ENCODE measurements around the gene HCRTR1. TPM values are rescaled to one million over a fixed set of nuclear protein-coding genes. Genes with fewer than 3 reads are reported as not detected.

The HCRTR1 gene
- total and polyA plus RNA-seq, 10 of the 15 experiments (the other 5 are each of a cell fraction or from before 2014, with no cell fraction given): not detected

GRCh38 chr1:31585736-31586365 is 31.6 kb upstream of the HCRTR1 start:
- Histone ChIP-seq H3K36me3 (ENCODE audit: control insufficient read depth in 2 of 2, insufficient read depth in 2 of 2, low read length in 1 of 2) (no peaks in the 10 kb centered on the region), H3K9ac (ENCODE audit: control insufficient read depth, insufficient read depth, low read length) (no peak overlapping the region), H3K9me3 (replicated peaks; ENCODE audit: control insufficient read depth, insufficient read depth, low read length) (no peaks in the 10 kb centered on the region), H3K27me3 (replicated peaks in 1 of 2; ENCODE audit: control insufficient read depth in 2 of 2, insufficient read depth in 2 of 2, low read length in 1 of 2) (no peaks in the 10 kb centered on the region; a peak in 1 of 4 replicates), H3K4me2 (ENCODE audit: control insufficient read depth, insufficient read depth) (no peak overlapping the region), H4K20me1 (ENCODE audit: control insufficient read depth, insufficient read depth) (no peaks in the 10 kb centered on the region), H3K4me3 (no peak overlapping the region), H2AFZ (ENCODE audit: control insufficient read depth, low read depth, low read length) (no peak overlapping the region), H3K4me1 (ENCODE audit: control insufficient read depth, insufficient read depth, low read length) (no peaks in the 10 kb centered on the region), H3K27ac (ENCODE audit: control insufficient read depth, insufficient read depth) (no peak overlapping the region), H3K79me2 (ENCODE audit: control insufficient read depth, insufficient read depth, low read length) (no peaks in the 10 kb centered on the region)
- intact Hi-C loops (cut with micrococcal nuclease; ENCODE audit: unreplicated experiment) (no loop called here), in situ Hi-C loops (cut with MboI) (no loop called here)
- TF ChIP-seq EP300 (IDR thresholded peaks at IDR 0.05; ENCODE audit: borderline replicate concordance in 1 of 2, control insufficient read depth in 1 of 2, low read depth in 2 of 2, low read length in 2 of 2): no peak
- TF ChIP-seq MTA2 (IDR thresholded peaks at IDR 0.05; ENCODE audit: low read depth): no peak
- TF ChIP-seq DPF2 (IDR thresholded peaks at IDR 0.05): no peak
- TF ChIP-seq NR2C2 (IDR thresholded peaks at IDR 0.05; ENCODE audit: borderline replicate concordance, control insufficient read depth, insufficient read length, low read depth): no peak
- TF ChIP-seq, protein P1, sequence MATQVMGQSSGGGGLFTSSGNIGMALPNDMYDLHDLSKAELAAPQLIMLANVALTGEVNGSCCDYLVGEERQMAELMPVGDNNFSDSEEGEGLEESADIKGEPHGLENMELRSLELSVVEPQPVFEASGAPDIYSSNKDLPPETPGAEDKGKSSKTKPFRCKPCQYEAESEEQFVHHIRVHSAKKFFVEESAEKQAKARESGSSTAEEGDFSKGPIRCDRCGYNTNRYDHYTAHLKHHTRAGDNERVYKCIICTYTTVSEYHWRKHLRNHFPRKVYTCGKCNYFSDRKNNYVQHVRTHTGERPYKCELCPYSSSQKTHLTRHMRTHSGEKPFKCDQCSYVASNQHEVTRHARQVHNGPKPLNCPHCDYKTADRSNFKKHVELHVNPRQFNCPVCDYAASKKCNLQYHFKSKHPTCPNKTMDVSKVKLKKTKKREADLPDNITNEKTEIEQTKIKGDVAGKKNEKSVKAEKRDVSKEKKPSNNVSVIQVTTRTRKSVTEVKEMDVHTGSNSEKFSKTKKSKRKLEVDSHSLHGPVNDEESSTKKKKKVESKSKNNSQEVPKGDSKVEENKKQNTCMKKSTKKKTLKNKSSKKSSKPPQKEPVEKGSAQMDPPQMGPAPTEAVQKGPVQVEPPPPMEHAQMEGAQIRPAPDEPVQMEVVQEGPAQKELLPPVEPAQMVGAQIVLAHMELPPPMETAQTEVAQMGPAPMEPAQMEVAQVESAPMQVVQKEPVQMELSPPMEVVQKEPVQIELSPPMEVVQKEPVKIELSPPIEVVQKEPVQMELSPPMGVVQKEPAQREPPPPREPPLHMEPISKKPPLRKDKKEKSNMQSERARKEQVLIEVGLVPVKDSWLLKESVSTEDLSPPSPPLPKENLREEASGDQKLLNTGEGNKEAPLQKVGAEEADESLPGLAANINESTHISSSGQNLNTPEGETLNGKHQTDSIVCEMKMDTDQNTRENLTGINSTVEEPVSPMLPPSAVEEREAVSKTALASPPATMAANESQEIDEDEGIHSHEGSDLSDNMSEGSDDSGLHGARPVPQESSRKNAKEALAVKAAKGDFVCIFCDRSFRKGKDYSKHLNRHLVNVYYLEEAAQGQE (IDR thresholded peaks at IDR 0.05; ENCODE audit: low read depth, low read length): no peak
- no peak for TF ChIP-seq RELA (IDR thresholded peaks at IDR 0.05; ENCODE audit: borderline replicate concordance, partially characterized antibody)
- TF ChIP-seq PAX8 (IDR thresholded peaks at IDR 0.05): no peak
- TF ChIP-seq IKZF2 (IDR thresholded peaks at IDR 0.05): no peak
- TF ChIP-seq SMAD1 (IDR thresholded peaks at IDR 0.05; ENCODE audit: low read depth, partially characterized antibody): no peak
- TF ChIP-seq POLR2AphosphoS2 (IDR thresholded peaks at IDR 0.05; ENCODE audit: low read depth, low read length): no peak
- no peak for TF ChIP-seq IRF4 (IDR thresholded peaks at IDR 0.05; ENCODE audit: low read depth, low read length)
- TF ChIP-seq, protein P2, sequence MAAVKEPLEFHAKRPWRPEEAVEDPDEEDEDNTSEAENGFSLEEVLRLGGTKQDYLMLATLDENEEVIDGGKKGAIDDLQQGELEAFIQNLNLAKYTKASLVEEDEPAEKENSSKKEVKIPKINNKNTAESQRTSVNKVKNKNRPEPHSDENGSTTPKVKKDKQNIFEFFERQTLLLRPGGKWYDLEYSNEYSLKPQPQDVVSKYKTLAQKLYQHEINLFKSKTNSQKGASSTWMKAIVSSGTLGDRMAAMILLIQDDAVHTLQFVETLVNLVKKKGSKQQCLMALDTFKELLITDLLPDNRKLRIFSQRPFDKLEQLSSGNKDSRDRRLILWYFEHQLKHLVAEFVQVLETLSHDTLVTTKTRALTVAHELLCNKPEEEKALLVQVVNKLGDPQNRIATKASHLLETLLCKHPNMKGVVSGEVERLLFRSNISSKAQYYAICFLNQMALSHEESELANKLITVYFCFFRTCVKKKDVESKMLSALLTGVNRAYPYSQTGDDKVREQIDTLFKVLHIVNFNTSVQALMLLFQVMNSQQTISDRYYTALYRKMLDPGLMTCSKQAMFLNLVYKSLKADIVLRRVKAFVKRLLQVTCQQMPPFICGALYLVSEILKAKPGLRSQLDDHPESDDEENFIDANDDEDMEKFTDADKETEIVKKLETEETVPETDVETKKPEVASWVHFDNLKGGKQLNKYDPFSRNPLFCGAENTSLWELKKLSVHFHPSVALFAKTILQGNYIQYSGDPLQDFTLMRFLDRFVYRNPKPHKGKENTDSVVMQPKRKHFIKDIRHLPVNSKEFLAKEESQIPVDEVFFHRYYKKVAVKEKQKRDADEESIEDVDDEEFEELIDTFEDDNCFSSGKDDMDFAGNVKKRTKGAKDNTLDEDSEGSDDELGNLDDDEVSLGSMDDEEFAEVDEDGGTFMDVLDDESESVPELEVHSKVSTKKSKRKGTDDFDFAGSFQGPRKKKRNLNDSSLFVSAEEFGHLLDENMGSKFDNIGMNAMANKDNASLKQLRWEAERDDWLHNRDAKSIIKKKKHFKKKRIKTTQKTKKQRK (IDR thresholded peaks at IDR 0.05; ENCODE audit: low read depth, low read length): no peak
- TF ChIP-seq, protein P3, sequence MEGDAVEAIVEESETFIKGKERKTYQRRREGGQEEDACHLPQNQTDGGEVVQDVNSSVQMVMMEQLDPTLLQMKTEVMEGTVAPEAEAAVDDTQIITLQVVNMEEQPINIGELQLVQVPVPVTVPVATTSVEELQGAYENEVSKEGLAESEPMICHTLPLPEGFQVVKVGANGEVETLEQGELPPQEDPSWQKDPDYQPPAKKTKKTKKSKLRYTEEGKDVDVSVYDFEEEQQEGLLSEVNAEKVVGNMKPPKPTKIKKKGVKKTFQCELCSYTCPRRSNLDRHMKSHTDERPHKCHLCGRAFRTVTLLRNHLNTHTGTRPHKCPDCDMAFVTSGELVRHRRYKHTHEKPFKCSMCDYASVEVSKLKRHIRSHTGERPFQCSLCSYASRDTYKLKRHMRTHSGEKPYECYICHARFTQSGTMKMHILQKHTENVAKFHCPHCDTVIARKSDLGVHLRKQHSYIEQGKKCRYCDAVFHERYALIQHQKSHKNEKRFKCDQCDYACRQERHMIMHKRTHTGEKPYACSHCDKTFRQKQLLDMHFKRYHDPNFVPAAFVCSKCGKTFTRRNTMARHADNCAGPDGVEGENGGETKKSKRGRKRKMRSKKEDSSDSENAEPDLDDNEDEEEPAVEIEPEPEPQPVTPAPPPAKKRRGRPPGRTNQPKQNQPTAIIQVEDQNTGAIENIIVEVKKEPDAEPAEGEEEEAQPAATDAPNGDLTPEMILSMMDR (IDR thresholded peaks at IDR 0.05 in 2 of 3, conservative IDR thresholded peaks at IDR 0.05 in 1 of 3; ENCODE audit: control insufficient read depth in 2 of 3, extremely low read depth in 1 of 3, insufficient read depth in 1 of 3, low read depth in 3 of 3, low read length in 3 of 3): no peak
- no peak for TF ChIP-seq YY1 (IDR thresholded peaks at IDR 0.05; ENCODE audit: low read depth, low read length)
- BruUV-seq (replicated peaks): no TSS peak
- no peak for FAIRE-seq
- POLR2A ChIA-PET: no interaction called here
- no peak for ATAC-seq
- CTCF ChIA-PET: interaction anchor here (1.0 to 3.5 kb wide), 2 partner anchors 21 to 23 kb away, joined by 3 to 12 read pairs; no protein-coding TSS in a partner anchor
- RAD21 ChIA-PET (ENCODE audit: unreplicated experiment): no interaction called here
- SMC1A ChIA-PET (ENCODE audit: uncharacterized antibody, unreplicated experiment): interaction anchor here (1.1 kb wide), 1 partner anchor 15 kb away, joined by 3 read pairs; no protein-coding TSS in a partner anchor
- 44% methylated on average over 11 of the region's 11 CpGs for WGBS (ENCODE audit: insufficient coverage, insufficient replicate concordance, low lambda C conversion rate, missing lambda C conversion rate)
- no peak for DNase-seq (ENCODE audit: low read depth, low spot score)
